GM23248 (cell line): Measurements from ENCODE around the gene CRACDL.

ENCODE experiments used
- EZH2 ChIP-seq: fragments of 200-600 bp; sonication (generic); IDR thresholded peaks from 2 replicates; pipeline ENCODE4 v1.6.1; 2018; ENCODE audit warnings: antibody characterized with exemption, mild to moderate bottlenecking; ENCODE audit not compliant: insufficient read depth, poor library complexity, severe bottlenecking
- EZH2phosphoT487 ChIP-seq: fragments of 200-600 bp; sonication (generic); IDR thresholded peaks from 2 replicates; pipeline ENCODE4 v1.6.1; 2018; ENCODE audit warnings: antibody characterized with exemption, moderate library complexity, mild to moderate bottlenecking, low read depth; ENCODE audit not compliant: insufficient read depth

DNA sequence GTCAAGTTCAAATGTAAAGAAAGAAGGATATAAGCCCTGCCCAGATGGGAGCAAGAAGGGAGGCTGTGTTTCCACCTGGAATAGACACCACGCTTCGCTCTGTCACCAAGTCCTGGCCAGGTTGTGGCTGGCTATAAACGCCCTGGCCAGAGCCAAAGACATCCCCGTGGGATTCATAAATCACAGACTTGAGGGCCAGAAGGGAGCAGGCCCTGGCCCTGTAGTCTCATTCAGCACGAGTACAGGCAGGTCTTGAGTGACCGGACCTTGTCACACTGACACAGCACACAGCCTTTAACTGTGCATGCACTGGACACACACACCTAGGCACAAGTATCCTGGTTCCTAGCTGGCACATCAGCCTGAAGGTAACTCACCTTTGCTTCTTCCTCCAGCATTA, 110.6 kb downstream of the CRACDL start:
- TF ChIP-seq EZH2phosphoT487 (no peak), EZH2 (no peak)
